ENCODE results near the gene TMEM39A.

TMEM39A gene

GRCh38 chr3:119396870-119397269, 66.5 kb downstream of the TMEM39A start:
- DNase-seq: no peak

- DNase-seq: no peak
Measured at GRCh38 chr3:119395923-119396358, 67.5 kb downstream of the TMEM39A start.

GRCh38 chr3:119388577-119388976, 74.8 kb downstream of the TMEM39A start:
- DNase-seq: no peak

- no peak for DNase-seq
Measured at GRCh38 chr3:119382134-119382533, 81.3 kb downstream of the TMEM39A start.

GRCh38 chr3:119380697-119381096, 82.7 kb downstream of the TMEM39A start:
- no peak for DNase-seq

All from CD4-positive, alpha-beta T cell treated with Interleukin-6 for 4 hours (primary cell).